ENCODE measurements around the gene GBA3.

- TF ChIP-seq CTCF (IDR thresholded peaks at IDR 0.05; ENCODE audit: low read length) (no peak), EZH2 (optimal IDR thresholded peaks at IDR 0.05; ENCODE audit: low read depth, low read length) (no peak), EZH2phosphoT487 (IDR thresholded peaks at IDR 0.05; ENCODE audit: low read length) (no peak)
Observed at GRCh38 chr4:22754116-22754515, 61.4 kb downstream of the GBA3 start.
